HUES6 (cell line): ENCODE data around the gene PRDM13.
A peak's percentile ranks its signal among the peaks of the same experiment; 100 is the strongest.

Source experiments
- H3K27ac ChIP-seq: 2 replicates; pipeline ENCODE4 v1.7.0; 2013; ENCODE audit warnings: low read depth, mild to moderate bottlenecking, low read length, inconsistent platforms
- H3K27me3 ChIP-seq: 2 replicates; pipeline ENCODE4 v1.6.1; 2013; ENCODE audit warnings: low read length; ENCODE audit not compliant: control insufficient read depth, insufficient read depth
- H3K36me3 ChIP-seq: 2 replicates; pipeline ENCODE4 v1.6.1; 2013; ENCODE audit warnings: low read length; ENCODE audit not compliant: control insufficient read depth, insufficient read depth
- H3K4me1 ChIP-seq: 2 replicates; pipeline ENCODE4 v1.6.1; 2013; ENCODE audit warnings: low read length; ENCODE audit not compliant: control insufficient read depth, insufficient read depth
- H3K4me3 ChIP-seq: 2 replicates; pipeline ENCODE4 v1.5.1; 2013; ENCODE audit warnings: low read depth, low read length
- H3K9ac ChIP-seq: one replicate; pipeline ENCODE4 v1.6.1; 2013; ENCODE audit warnings: mild to moderate bottlenecking, low read length
- H3K9me3 ChIP-seq: 2 replicates; pipeline ENCODE4 v1.6.1; 2013; ENCODE audit warnings: low read depth, low read length; ENCODE audit not compliant: control insufficient read depth, insufficient read depth

Gene PRDM13

GRCh38 chr6:99605074-99605734 lies 1.4 kb upstream of the PRDM13 start:
- Histone ChIP-seq H3K27ac (no peak overlapping the region), H3K36me3 (no peaks in the 10 kb centered on the region), H3K4me3 (no peak overlapping the region), H3K9me3 (no peaks in the 10 kb centered on the region), H3K4me1 (peaks cover 36% of the 10 kb centered on the region), H3K27me3 (peaks cover 100% of the 10 kb centered on the region), H3K9ac (no peak overlapping the region)

GRCh38 chr6:99605911-99606655 lies 550 bp upstream of the PRDM13 start:
- H3K36me3 ChIP-seq: no peaks in the 10 kb centered on the region
- no peaks in the 10 kb centered on the region for H3K9me3 ChIP-seq
- H3K27ac ChIP-seq: no peak overlapping the region
- peaks cover 100% of the 10 kb centered on the region for H3K27me3 ChIP-seq
- H3K4me1 ChIP-seq: peaks cover 40% of the 10 kb centered on the region
- no peak overlapping the region for H3K9ac ChIP-seq
- H3K4me3 ChIP-seq: 0 out of 2 replicates have a peak overlapping the region, but pooled peaks have one; percentile 32

GRCh38 chr6:99607416-99608036 lies 893 bp downstream of the PRDM13 start:
- Histone ChIP-seq H3K9ac (no peak overlapping the region), H3K4me3 (no peak overlapping the region), H3K4me1 (peaks cover 45% of the 10 kb centered on the region), H3K27me3 (peaks cover 100% of the 10 kb centered on the region), H3K36me3 (no peaks in the 10 kb centered on the region), H3K9me3 (no peaks in the 10 kb centered on the region), H3K27ac (no peak overlapping the region)

GRCh38 chr6:99608059-99608885 lies 1.6 kb downstream of the PRDM13 start:
- Histone ChIP-seq H3K9ac (no peak overlapping the region), H3K27me3 (peaks cover 100% of the 10 kb centered on the region), H3K36me3 (no peaks in the 10 kb centered on the region)

GRCh38 chr6:99608886-99609482 lies 2.4 kb downstream of the PRDM13 start:
- H3K27me3 ChIP-seq: peaks cover 100% of the 10 kb centered on the region
- H3K4me1 ChIP-seq: peaks cover 45% of the 10 kb centered on the region
- H3K27ac ChIP-seq: no peak overlapping the region
- H3K9me3 ChIP-seq: no peaks in the 10 kb centered on the region
- no peak overlapping the region for H3K9ac ChIP-seq
- no peak overlapping the region for H3K4me3 ChIP-seq
- no peaks in the 10 kb centered on the region for H3K36me3 ChIP-seq

More at GRCh38 chr6:99608059-99608885, 1.6 kb downstream of the PRDM13 start:
- Histone ChIP-seq H3K9me3 (no peaks in the 10 kb centered on the region), H3K4me3 (no peak overlapping the region), H3K4me1 (peaks cover 45% of the 10 kb centered on the region), H3K27ac (no peak overlapping the region)

- H3K36me3 ChIP-seq: no peaks in the 10 kb centered on the region
- H3K4me1 ChIP-seq: peaks cover 45% of the 10 kb centered on the region
- no peak overlapping the region for H3K27ac ChIP-seq
- peaks cover 100% of the 10 kb centered on the region for H3K27me3 ChIP-seq
- no peak overlapping the region for H3K4me3 ChIP-seq
- H3K9me3 ChIP-seq: no peaks in the 10 kb centered on the region
- H3K9ac ChIP-seq: no peak overlapping the region
Observed at GRCh38 chr6:99609905-99610489, 3.4 kb downstream of the PRDM13 start.

- peaks cover 45% of the 10 kb centered on the region for H3K4me1 ChIP-seq
- H3K9me3 ChIP-seq: no peaks in the 10 kb centered on the region
- no peak overlapping the region for H3K27ac ChIP-seq
- no peaks in the 10 kb centered on the region for H3K36me3 ChIP-seq
- no peak overlapping the region for H3K9ac ChIP-seq
- peaks cover 100% of the 10 kb centered on the region for H3K27me3 ChIP-seq
- no peak overlapping the region for H3K4me3 ChIP-seq
Observed at GRCh38 chr6:99611148-99611547, 4.5 kb downstream of the PRDM13 start.

GRCh38 chr6:99612551-99613408 lies 6.1 kb downstream of the PRDM13 start:
- no peak overlapping the region for H3K27ac ChIP-seq
- peaks cover 37% of the 10 kb centered on the region for H3K4me1 ChIP-seq
- H3K36me3 ChIP-seq: no peaks in the 10 kb centered on the region
- no peaks in the 10 kb centered on the region for H3K9me3 ChIP-seq
- peaks cover 100% of the 10 kb centered on the region for H3K27me3 ChIP-seq
- no peak overlapping the region for H3K9ac ChIP-seq
- peak overlapping the region; percentile 70 for H3K4me3 ChIP-seq

GRCh38 chr6:99613409-99613704 lies 6.7 kb downstream of the PRDM13 start:
- Histone ChIP-seq H3K36me3 (no peaks in the 10 kb centered on the region), H3K27ac (no peak overlapping the region), H3K9ac (no peak overlapping the region), H3K27me3 (peaks cover 100% of the 10 kb centered on the region), H3K4me3 (peak overlapping the region; percentile 70), H3K9me3 (peaks cover 5% of the 10 kb centered on the region; the same call in 1 of the 2 replicates), H3K4me1 (peaks cover 31% of the 10 kb centered on the region)
